Islet of Langerhans (tissue), 1 donor: ENCODE measurements around the gene PPIP5K2.
"Not testable (repeated sequence)": the region's sequence is repeated elsewhere in the genome, so short reads cannot be mapped to it uniquely, and the experiment has no call there.

Experiments
- FAIRE-seq: peaks from one replicate; lab custom pipeline; 2011; peaks lifted over from hg19 to GRCh38; lab: Jason Lieb, UNC

PPIP5K2 gene

DNA sequence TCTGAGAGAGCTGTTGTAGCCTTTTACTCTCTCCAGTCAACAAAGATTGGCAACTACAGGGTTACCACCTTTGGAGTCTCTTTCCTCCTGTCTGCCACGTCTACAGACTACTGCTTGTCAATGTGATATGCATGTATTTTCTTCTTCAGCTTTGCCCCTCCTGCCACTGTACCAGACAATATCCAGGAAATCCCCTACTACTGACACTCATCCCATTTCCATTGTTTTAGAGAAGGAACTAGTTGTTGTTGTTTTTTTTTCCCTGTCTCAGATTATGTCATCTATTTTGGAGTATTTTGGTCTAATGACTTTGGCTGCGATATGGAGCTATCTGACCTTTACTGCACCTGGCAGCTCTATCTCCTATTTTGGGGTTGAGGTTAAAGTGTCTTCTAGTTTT is 88.4 kb downstream of the PPIP5K2 start:
- no peak for FAIRE-seq

DNA sequence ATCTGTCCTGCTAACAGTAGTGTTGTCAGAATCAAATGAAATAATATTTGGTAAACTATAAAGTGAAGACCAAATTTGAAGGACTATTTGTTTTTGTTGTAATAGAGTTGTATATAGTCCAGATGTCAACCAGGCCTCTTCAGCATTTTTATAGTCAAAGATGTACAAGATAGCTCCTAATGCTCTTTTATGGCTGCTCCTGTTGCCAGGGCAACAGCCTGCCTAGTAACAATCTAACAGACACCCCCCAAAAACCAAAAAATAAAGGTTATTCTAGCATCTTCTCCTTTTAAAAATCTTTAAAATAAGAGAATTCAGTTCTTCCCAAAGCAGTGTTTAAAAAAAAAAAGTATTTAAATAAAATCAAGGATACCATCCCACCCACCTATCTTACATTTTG is 89.0 kb downstream of the PPIP5K2 start:
- no peak for FAIRE-seq

DNA sequence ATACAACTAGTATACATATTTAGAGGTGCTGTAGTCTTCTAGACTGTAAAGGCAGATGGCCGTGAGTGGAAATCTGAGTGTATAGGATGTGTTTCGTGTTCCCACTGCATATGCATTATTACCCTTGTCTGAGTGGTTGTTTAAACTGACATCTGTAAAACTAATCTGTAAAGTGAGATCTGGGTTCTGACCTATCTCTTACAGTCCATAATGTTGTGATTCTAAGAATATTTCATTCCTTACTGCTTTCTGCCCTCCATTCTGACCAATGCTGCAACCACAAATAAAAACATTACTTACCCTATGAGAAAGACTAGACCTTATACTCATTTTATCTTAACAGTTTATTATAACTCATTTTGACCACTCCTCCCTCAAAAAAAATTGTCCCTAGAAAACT is 90.9 kb downstream of the PPIP5K2 start:
- no peak for FAIRE-seq

DNA sequence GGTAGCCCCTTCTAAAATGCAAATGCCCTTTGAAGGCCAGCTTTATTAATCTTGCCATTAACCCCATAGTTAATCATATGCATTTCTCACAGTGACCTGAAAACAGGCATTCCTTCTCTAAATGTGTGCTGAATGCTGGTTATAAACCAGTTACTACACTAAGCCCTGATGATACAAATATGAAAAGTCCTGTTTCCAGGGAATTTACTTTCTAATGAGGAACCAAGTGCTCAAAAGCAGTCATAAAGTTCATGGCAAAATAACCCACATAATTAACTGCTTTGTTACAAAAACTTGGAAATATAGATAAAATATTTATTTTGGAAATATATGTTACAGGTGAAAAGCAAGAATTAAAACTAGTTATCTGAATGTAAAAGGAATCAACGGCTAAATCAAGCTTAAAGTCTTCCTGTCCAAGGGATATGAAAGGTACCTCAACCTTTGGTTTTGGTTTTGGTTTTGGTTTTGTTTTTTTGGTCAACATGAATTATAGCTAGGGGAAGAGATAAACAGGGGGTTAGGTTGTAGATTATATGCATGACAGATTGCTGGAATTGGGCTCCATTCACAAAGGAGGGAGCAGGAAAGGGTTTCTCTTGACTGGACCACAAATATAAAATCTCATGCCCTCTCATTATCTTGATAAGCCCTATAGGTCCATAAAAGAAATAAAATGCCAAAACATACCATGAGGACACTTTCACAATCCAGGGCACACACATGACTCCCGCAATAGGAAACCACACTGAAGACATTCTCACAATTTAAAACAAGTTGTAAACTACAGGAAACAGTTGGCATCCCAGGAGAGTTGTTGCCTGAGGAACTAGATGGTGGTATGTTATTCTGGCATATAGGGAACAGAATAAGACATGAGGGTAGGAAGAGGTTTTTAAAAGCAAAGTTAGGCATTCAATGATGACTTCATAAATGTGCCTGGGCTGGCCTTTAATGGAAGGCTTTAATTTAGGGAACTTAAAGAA is 91.8 kb downstream of the PPIP5K2 start:
- FAIRE-seq: no peak

DNA sequence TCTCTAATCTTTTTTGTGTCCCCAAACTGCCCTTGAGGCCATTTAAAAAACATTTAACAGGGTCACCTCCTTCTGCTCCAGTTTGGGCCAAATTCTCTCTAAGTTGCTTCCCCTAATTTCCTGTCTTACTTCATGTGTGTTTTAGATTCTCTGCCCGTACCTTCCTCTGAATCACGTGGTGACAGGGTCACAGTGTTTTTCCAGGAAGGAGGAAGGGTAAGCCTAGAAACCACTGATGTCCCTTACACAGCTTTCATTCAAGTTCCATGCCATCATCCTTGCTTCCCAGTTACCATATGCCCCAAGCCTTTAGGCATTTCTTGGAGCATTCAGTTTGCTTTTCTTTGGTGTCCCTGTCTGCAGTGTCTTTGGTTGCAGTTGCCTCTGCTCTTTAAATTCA is 96.0 kb downstream of the PPIP5K2 start:
- no peak for FAIRE-seq

DNA sequence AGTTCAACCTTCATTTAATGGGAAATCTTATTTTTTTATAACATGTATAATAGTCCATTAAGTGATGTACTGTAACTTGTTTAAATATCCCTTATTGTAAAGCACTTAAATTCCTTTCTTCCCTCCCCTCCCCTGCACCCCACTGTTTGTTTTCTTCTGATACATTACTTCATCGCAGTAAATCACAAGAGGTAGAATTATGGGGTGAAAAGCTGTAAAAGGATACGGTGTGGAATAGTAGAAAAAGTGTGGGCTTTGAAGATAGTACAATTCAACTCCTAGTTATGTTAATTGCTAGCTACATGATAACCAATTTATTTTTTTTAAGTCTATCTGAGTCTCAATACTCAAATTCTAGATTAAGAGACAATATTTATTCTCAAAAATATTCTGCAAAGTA is 96.6 kb downstream of the PPIP5K2 start:
- FAIRE-seq: no peak

DNA sequence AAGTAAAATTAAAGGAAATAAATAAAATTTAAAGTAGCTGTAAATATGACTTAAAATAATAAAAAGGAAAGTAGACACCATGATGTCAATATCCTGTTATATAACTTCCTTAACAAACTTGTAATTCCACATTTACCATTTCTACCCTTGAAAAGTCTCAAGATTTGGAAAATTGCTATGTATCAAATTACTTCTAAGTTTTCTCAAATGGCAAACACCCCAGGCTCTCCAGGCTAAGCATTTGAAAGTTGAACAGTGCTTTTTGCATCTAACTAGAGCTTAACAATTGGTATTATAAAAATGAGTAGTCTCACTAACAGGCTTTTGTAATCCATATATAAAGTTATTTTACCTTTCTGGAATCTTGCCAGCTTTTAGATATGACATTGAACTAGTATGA is 97.0 kb downstream of the PPIP5K2 start:
- no peak for FAIRE-seq

DNA sequence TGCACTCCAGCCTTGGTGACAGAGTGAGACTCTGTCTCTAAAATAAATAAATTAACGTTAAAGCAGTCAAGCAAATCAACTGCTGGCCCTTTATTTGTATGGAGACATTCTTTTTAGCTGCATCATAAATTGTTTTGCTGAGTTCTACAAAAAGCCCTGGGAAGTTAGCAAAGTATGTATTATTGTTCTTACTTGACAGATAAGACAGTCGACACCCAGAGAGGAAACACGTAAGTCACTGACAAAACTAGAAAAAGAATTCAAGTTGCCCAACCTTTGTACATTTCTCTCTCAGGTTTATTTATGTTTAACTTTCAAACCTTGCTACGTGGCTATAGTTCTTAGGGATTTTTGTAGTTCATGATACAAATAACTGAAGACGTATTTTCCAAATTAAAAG is 98.1 kb downstream of the PPIP5K2 start:
- no peak for FAIRE-seq

DNA sequence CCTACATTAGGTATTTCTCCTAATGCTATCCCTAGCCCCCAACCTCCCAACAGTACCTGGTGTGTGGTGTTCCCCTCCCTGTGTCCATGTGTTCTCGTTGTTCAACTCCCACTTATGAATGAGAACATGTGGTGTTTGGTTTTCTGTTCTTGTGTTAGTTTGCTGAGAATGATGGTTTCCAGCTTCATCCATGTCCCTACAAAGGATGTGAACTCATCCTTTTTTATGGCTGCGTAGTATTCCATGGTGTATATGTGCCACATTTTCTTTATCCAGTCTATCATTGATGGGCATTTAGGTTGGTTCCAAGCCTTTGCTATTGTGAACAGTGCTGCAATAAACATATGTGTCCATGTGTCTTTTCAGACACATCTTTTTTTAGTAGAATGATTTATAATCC is 99.0 kb downstream of the PPIP5K2 start:
- not testable (repeated sequence) for FAIRE-seq

DNA sequence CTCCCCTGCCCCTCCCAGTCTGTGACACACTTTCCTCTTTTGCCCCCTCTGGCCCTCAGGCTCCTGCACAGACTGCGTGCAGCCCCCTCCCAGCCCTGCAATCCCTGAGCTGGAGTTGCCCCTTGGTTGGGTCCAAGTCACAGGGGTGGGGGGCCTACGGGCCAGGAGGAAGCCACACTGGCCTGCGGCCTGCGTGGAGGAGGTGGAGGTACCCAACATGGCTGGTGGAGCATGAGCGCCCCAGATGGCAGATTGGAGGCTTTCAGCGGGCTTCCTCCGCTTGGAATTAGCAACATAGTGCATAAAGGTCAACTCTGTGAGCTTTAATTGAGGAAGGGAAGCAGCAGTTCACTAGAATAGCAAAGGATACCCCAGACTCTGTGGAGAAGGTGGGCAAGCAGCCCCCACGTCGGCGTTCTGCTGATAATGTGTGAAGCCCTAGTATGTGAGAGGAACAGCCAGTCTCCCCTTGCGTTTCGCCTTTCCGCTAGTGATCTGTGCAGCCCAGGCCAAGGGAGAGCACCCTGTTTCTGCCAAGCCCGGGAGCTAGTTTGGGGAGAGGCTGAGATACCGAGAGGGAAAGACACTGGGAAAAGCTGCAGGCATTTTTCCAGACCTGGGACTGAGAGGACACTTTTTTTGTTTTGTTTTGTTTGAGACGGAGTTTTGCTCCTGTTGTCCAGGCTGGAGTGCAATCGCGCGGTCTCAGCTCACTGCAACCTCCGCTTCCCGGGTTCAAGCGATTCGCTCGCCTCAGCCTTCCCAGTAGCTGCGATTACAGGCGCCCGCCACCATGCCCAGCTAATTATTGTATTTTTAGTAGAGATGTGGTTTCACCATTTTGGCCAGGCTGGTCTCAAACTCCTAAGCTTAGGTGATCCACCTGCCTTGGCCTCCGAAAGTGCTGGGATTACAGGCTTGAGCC is 103.2 kb downstream of the PPIP5K2 start:
- FAIRE-seq: no peak

DNA sequence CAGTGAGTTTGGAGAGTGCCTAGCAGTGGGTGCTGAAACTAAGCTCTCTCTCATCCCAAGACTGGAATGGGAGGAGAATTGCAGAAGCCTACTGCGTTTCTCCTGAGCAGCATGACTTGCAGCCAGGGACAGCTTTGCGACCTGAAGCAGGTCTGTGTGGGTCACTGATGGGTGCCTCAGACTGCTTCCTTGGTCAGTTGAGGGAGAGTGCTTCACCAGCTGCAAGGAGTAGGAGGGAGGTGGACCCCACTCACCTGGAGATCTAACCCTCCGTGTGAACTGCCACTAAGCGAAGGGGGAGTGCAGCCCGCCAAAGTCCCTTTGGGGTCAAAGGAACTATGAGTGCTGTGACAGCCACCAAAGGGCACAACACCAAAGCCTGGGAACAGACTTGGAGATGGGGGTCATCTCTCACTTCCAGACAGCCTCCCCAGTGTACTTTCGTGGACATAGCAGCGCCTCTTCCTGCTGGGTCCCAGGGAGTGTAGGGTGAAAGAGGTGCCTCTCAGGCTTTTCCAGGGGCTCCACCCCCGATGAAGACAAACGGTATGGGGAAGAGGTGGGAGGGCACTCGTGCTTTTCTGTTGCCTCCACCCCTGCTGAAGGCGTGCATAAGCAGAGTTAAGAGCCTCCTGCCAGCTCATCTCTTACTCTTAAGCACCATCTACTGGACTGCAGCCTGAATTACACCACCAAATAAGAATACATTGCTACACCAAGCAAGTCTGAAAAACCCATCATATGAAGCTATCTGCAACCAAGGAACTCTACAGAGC is 104.2 kb downstream of the PPIP5K2 start:
- FAIRE-seq: no peak

DNA sequence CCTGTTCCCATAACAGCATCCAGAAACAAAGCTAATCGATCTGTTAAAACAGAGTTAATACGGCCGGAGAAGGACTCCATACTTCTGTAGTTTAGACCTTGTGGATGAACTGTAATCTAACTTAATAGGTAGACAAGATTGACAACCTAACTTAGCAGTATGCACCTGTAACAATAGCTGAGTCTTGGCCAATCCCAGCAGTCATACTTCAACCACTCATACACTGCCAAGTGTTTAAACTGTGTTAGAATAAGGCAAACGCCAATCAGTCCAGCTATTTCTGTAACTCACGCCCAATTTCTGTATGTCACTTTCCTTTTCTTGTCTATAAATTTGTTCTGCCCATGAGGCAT is 104.8 kb downstream of the PPIP5K2 start:
- no peak for FAIRE-seq

DNA sequence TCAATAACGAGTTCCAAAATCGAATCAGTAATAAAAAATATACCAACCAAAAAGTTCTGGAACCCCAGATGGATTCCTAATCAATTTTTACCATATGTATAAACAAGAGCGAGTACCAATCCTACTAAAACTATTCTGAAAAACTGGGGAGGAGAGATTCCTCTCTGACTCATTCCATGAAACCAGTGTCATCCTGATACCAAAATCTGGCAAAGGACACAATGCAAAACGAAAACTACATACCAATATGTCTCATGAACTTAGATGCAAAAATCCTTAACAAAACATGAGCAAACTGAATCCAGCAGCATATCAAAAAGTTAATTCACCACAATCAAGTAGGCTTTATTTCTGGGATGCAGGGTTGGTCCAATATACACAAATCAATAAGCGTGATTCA is 108.0 kb downstream of the PPIP5K2 start:
- FAIRE-seq: no peak

DNA sequence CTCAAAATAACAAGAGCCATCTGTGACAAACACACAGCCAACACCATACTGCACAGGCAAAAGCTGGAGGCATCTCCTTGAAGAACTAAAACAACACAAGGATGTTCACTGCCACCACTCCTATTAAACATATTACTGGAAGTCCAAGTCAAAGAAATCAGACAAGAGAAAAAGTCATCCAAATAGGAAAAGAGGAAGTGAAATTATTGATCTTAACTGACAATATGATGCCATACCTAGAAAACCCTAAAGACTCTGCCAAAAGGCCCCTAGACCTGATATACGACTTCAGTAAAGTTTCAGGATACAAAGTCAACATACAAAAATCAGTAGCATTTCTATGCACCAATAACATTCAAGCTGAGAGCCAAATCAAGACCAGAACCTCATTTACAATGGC is 108.5 kb downstream of the PPIP5K2 start:
- FAIRE-seq: no peak

DNA sequence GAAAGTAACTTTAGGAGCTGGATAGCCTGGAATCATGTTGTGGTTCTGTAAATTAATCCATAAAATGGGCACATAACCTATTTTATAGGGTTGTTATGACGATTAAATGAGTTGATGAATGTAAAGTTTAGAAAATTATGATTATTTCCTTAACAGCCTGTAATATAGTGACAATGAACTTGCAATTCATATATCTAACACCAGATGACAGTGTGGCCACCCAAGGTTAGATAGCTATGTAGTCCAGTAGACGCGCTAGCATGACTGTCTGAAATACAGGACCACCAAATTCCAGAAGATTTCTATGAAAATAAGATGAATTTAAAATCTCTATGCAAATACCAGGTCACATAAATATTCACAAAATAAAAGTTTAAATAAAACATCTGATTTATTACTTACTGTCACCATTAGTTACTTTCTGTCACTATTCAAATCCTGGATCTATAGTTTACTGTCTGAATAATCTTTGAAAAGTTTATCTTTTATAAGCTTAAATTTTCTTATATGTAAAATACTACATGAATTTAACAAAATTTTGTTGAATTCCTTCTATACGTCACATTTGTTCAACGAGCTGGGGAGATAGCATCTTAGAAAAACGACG is 112.4 kb downstream of the PPIP5K2 start:
- FAIRE-seq: no peak

DNA sequence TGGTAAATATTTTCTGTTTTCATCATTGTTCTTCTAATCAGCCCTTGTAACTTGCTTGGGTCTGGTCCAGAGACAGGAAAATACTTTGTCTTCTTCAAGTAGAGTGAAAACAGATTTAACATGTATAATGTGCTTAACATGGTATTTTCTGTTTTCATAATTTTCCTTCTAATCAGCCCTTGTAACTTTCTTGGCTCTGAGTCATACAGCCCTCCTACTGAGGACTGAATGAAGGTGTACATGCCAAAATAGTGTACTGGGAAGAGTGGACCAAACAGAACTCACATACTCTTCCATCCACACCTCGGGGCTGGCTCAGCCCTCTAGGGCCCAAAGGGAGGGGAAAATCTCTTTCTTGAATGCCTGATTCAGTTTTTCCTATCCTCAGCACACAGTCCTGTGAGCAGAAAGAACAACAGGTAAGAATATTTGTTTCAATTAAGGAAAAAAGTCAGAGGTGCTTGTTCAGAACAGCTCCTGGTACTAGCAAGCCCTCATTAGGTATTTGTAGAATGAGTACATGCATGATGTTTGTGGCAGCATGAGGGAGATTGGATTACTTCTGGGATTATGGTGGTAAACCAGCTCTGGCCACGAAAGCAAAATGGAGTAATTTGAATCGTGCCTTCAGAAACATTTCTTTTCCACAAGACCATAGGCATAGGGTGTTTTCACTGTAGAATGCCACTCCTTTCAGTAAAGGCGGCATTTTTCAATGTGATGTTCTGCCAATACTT is 114.3 kb downstream of the PPIP5K2 start:
- FAIRE-seq: no peak

DNA sequence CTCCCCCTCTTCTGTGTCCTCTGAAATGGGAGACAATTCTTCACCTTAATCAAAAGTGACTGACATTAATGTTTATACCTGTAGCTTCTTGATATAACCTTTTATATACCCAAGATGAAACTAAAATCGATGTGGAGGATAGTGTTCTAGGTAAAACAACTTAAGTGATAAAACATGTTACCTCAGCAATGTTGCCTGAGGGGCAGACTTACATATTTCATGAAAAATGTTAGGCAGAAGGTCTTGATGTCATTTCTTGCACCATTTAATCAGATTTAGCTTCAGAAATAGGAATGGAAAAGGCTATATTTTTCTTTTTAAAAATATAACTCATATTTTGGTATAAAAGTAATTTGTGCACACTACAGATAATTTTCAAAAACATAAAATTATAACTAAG is 115.8 kb downstream of the PPIP5K2 start:
- FAIRE-seq: no peak

DNA sequence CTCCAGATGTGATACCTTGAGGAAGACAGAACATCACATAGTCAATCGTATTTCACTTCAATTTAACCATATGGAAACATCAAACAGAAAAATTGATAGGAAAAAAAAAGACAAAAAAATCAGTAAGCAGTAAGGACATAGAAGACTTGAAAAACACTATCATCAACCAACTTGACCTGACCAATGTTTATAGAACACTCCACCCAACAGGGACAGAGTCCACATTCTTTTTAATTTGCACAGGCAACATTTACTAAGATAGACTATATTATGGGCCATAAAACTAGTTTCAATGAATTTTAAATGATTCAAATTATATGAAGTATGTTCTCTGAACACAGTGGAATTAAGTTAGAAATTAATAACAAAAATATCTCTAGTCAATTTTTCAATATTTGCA is 117.7 kb downstream of the PPIP5K2 start:
- FAIRE-seq: no peak

DNA sequence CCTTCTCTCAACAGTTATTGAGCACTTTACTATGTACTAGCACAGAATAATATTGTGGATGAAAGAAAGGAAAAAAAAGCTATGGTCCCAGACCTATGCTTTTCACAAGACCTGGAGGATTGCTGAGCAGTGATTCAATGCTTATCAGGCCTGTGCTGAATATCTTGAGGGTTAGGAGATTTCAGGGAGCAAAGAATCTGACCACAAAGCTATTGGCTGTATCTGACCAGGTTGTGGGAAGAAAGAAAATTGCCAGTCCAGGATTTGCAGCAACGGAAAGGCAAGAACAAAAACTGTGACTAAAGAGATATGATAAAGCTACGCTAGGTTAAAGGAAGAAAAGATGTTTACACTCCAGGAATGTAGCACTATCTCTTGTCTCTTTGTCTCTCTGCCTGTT is 123.6 kb downstream of the PPIP5K2 start:
- no peak for FAIRE-seq

DNA sequence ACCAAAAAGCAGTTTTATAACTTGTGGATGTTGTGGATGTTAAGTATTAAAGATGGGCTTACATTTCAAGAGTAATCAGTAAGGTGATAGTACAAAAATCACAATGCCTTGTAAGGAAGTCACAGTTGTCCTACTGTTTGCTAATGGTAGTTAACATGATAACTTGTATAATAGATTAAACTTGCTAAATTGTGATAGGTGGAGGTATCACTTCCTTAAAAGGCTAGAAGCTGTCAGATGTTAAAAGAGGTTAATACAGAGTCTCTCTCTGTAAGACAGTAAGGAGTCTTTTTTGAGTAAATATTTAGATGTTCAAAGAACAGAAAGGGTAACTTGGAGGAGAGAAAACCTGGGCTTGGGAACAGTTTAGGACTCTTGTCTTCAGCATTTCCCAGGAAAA is 124.3 kb downstream of the PPIP5K2 start:
- FAIRE-seq: no peak

DNA sequence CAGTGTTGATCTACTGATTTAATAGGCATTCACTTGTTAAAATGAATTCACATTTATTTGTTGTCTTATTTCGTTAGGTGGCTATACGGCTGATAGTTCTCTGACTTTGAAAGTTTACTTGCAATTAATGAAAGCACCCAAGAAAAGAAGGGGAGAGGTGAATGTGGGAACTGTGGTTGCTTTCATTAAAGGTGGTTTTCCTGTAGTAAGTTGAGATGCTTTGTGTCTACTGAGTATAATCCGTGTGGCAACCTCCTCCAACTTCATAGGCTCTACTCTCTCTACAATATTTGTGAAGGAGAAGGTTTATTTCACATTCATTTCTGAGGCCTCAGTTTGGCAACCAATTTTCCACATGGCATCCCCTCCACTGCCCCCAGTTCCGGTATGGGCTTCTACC is 125.7 kb downstream of the PPIP5K2 start:
- FAIRE-seq: no peak
